Testis (tissue), 3 donors: ENCODE measurements around the gene PEX6. TPM values are rescaled to one million over a fixed set of nuclear protein-coding genes. Genes with fewer than 3 reads are reported as not detected.

Experiments used
- DNase-seq: peaks from one replicate; pipeline ENCODE4 v3.0.0-alpha.2; 2019
- H3K27ac ChIP-seq, 2 donors: fragments of 200-600 bp; sonication (generic); one replicate each; pipeline ENCODE4 v1.5.1; 2019
- H3K27me3 ChIP-seq: fragments of 200-600 bp; sonication (generic); one replicate; pipeline ENCODE4 v1.5.1; 2019
- H3K36me3 ChIP-seq: fragments of 200-600 bp; sonication (generic); one replicate; pipeline ENCODE4 v1.5.1; 2017; ENCODE audit warnings: low read depth; ENCODE audit errors: missing control alignments
- H3K4me1 ChIP-seq: fragments of 200-600 bp; sonication (generic); one replicate; pipeline ENCODE4 v1.5.1; 2019
- H3K4me3 ChIP-seq, 2 donors: fragments of 200-600 bp; sonication (generic); one replicate each; pipeline ENCODE4 v1.5.1; 2017 to 2019
- H3K9me3 ChIP-seq: fragments of 200-600 bp; sonication (generic); one replicate; pipeline ENCODE4 v1.5.1; 2017
- CTCF ChIP-seq, 3 experiments: fragments of 450-650 bp in 2 of 3; fragments of 200-600 bp in 1 of 3; sonication (generic) in 1 of 3; IDR thresholded peaks; one replicate each; pipeline ENCODE4 v1.5.1; 2016 to 2019; ENCODE audit warnings: antibody characterized with exemption in 3 of 3, mild to moderate bottlenecking in 2 of 3, moderate library complexity in 1 of 3
- POLR2A ChIP-seq: fragments of 450-650 bp; IDR thresholded peaks from one replicate; pipeline ENCODE4 v1.6.1; 2017; ENCODE audit warnings: antibody characterized with exemption, mild to moderate bottlenecking, moderate library complexity
- WGBS, 2 donors: methylation state at CpG; one replicate each; pipeline ENCODE4 v1.1.5; 2018; 5-methylcytosine and 5-hydroxymethylcytosine counted together
- intact Hi-C: fragments of 100-400 bp; cut with DNase I; formaldehyde crosslinking; loops from one replicate; pipeline ENCODE4 v1.15.1; 2023; ENCODE audit warnings: low total_unique reads
- polyA plus RNA-seq: library from polyadenylated mRNA; stranded (reverse); fragments of 350-450 nt; fragmentation: Illumina TruSeq; extraction: RNeasy Lipid Tissue Mini Kit (QIAGEN cat#74804); gene quantifications from one replicate; pipeline ENCODE4 v1.2.3, GENCODE V29; 2014; ENCODE audit warnings: low read depth, low replicate concordance; ENCODE audit not compliant: insufficient read depth
- total RNA-seq, 2 donors: library from RNA; depleted of rRNA; stranded (reverse); fragments of >200 nt; gene quantifications; one replicate each; pipeline ENCODE4 v1.2.3, GENCODE V29; 2016

PEX6 gene
- total and polyA plus RNA-seq, 3 donors from 2014 or later: 15.3 to 50.4 (median 22.5) TPM

GRCh38 chr6:42984001-42984923, 5.3 kb upstream of the PEX6 start, which contains the start of gene PPP2R5D:
Gene PPP2R5D, plus strand, starts transcription at chr6:42984570. Its CDS starts 108 bp downstream, at chr6:42984678.
- intact Hi-C loops: no loop called here
- H3K4me1 ChIP-seq: peaks cover 45% of the 10 kb centered on the region
- DNase-seq: peak; percentile 99

GRCh38 chr6:42981836-42982235, 2.9 kb upstream of the PEX6 start:
- no peaks in the 10 kb centered on the region for H3K36me3 ChIP-seq
- H3K4me1 ChIP-seq: peaks cover 31% of the 10 kb centered on the region
- H3K27me3 ChIP-seq: no peaks in the 10 kb centered on the region
- 87 to 90% methylated on average over 5 of the region's 5 CpGs for WGBS, 2 donors
- no peak for DNase-seq
- intact Hi-C loops: no loop called here
- H3K4me3 ChIP-seq: no peak overlapping the region
- no peak overlapping the region for H3K27ac ChIP-seq
- H3K9me3 ChIP-seq: no peaks in the 10 kb centered on the region
- TF ChIP-seq POLR2A (no peak), CTCF (IDR thresholded peaks at IDR 0.05) (no peak)

More at GRCh38 chr6:42984001-42984923, 5.3 kb upstream of the PEX6 start, which contains the start of gene PPP2R5D:
- no peaks in the 10 kb centered on the region for H3K9me3 ChIP-seq
- H3K36me3 ChIP-seq: no peaks in the 10 kb centered on the region
- TF ChIP-seq CTCF (IDR thresholded peaks at IDR 0.05) (peak in 2 of 3 experiments; percentile 7 to 19), POLR2A (peak; percentile 50)
- no peaks in the 10 kb centered on the region for H3K27me3 ChIP-seq
- peak within 1 kb of the TSS; percentile 79 to 88 for H3K4me3 ChIP-seq
- 0 to 1% methylated on average over 54 to 59 of the region's 59 CpGs for WGBS, 2 donors
- peak within 1 kb of the TSS; percentile 88 to 91 for H3K27ac ChIP-seq

GRCh38 chr6:42979523-42980177, 669 bp upstream of the PEX6 start:
- no peaks in the 10 kb centered on the region for H3K36me3 ChIP-seq
- peaks cover 14% of the 10 kb centered on the region for H3K4me1 ChIP-seq
- H3K4me3 ChIP-seq: peak overlapping the region; percentile 89 to 90
- H3K9me3 ChIP-seq: no peaks in the 10 kb centered on the region
- no peak for DNase-seq
- TF ChIP-seq CTCF (IDR thresholded peaks at IDR 0.05) (no peak), POLR2A (no peak)
- intact Hi-C loops: no loop called here
- 21 to 32% methylated on average over 9 of the region's 9 CpGs for WGBS, 2 donors
- peak overlapping the region; percentile 84 to 86 for H3K27ac ChIP-seq
- no peaks in the 10 kb centered on the region for H3K27me3 ChIP-seq

GRCh38 chr6:42978487-42978838, 518 bp downstream of the PEX6 start:
- TF ChIP-seq CTCF (IDR thresholded peaks at IDR 0.05) (no peak), POLR2A (no peak)
- no peaks in the 10 kb centered on the region for H3K27me3 ChIP-seq
- peak overlapping the region; percentile 89 to 90 for H3K4me3 ChIP-seq
- H3K9me3 ChIP-seq: no peaks in the 10 kb centered on the region
- intact Hi-C loops: no loop called here
- DNase-seq: peak; percentile 45
- H3K4me1 ChIP-seq: peaks cover 10% of the 10 kb centered on the region
- H3K27ac ChIP-seq: peak overlapping the region; percentile 84 to 86
- WGBS, 2 donors: 0% methylated on average over 2 to 17 of the region's 28 CpGs
- no peaks in the 10 kb centered on the region for H3K36me3 ChIP-seq
